ENCODE results near the gene REEP5. TPM values are rescaled to one million over a fixed set of nuclear protein-coding genes. Genes with fewer than 3 reads are reported as not detected.

REEP5 gene
- polyA plus RNA-seq, 1 of the 3 experiments (the other 2 are of a cell fraction) = 124 TPM

DNA sequence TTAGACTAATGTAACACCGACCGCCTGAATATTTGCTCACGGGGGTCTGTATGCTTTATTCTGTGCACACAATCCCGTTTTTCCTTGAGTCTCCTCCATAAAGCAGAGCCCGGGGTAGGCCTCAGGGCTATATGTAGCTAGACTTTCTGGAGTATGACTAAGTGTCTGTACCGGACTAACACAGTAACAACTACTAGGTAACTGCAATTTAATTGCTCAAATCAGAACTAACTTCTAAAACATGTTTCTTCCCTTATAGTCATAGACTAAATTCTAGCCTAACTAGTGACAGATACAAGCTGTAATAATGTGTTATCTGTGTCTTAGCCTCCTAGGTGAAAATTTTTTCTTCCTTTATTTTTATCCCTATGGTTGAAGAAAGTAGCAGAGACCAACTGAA, 2.1 kb downstream of the REEP5 start:
- Histone ChIP-seq H3K9ac (peak overlapping the region; percentile 96; the same call in 1 of the 2 replicates), H3K9me3 (no peaks in the 10 kb centered on the region), H3K27ac (ENCODE audit: low read depth in 2 of 2, low read length in 1 of 2) (no peak overlapping the region), H2AFZ (ENCODE audit: low read depth) (no peak overlapping the region), H3K79me2 (ENCODE audit: insufficient read depth) (peaks cover 52% of the 10 kb centered on the region), H3K4me3 (ENCODE audit: low read depth in 2 of 2, low read length in 1 of 2) (peak overlapping the region in 1 of 2 experiments; percentile 96; a peak in 2 of 4 replicates), H3K9me2 (no peaks in the 10 kb centered on the region), H3K4me1 (ENCODE audit: control insufficient read depth in 1 of 2, insufficient read depth in 2 of 2, low read depth in 1 of 2, low read length in 1 of 2) (peaks cover 13 to 15% of the 10 kb centered on the region in 2 experiments; a peak in 3 of 4 replicates), H3K27me3 (ENCODE audit: insufficient read depth) (no peaks in the 10 kb centered on the region), H3K36me3 (replicated peaks in 1 of 2; ENCODE audit: control insufficient read depth in 1 of 2, insufficient read depth in 2 of 2, low read length in 1 of 2) (peaks cover 38 to 39% of the 10 kb centered on the region in 2 experiments), H4K20me1 (ENCODE audit: insufficient read depth) (peaks cover 5% of the 10 kb centered on the region), H3K4me2 (peak overlapping the region; percentile 91), H3F3A (replicated peaks; ENCODE audit: insufficient read depth) (peaks cover 13% of the 10 kb centered on the region)
- no peak for DNase-seq
- TF ChIP-seq YY1 (IDR thresholded peaks at IDR 0.05; ENCODE audit: low read depth) (no peak), NFIC (IDR thresholded peaks at IDR 0.05; ENCODE audit: borderline replicate concordance) (no peak), GABPA (IDR thresholded peaks at IDR 0.05; ENCODE audit: low read depth) (no peak), FOSL2 (IDR thresholded peaks at IDR 0.05; ENCODE audit: borderline replicate concordance, low read depth) (no peak), SIN3A (IDR thresholded peaks at IDR 0.05; ENCODE audit: borderline replicate concordance, low read depth, low read length) (no peak), TCF12 (IDR thresholded peaks at IDR 0.05) (no peak)
- TF ChIP-seq, protein P1, sequence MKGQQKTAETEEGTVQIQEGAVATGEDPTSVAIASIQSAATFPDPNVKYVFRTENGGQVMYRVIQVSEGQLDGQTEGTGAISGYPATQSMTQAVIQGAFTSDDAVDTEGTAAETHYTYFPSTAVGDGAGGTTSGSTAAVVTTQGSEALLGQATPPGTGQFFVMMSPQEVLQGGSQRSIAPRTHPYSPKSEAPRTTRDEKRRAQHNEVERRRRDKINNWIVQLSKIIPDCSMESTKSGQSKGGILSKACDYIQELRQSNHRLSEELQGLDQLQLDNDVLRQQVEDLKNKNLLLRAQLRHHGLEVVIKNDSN (IDR thresholded peaks at IDR 0.05; ENCODE audit: borderline replicate concordance, low read depth) = no peak
- WGBS (ENCODE audit: low lambda C conversion rate) = 94% methylated on average over 6 of the region's 6 CpGs
- CTCF ChIA-PET = interaction anchor here (0.8 to 2.4 kb wide), 4 partner anchors 8 to 692 kb away, joined by 3 to 14 read pairs (median 5); no protein-coding TSS in a partner anchor
- POLR2A ChIA-PET = interaction anchor here (2.0 to 3.2 kb wide), 2 partner anchors 57 to 59 kb away, joined by 11 to 14 read pairs; partner anchors contain the start of genes DCP2 and SRP19

GRCh38 chr5:112918679-112919078, 3.3 kb downstream of the REEP5 start:
- H3K27ac ChIP-seq (ENCODE audit: low read depth in 2 of 2, low read length in 1 of 2) = no peak overlapping the region
- H2AFZ ChIP-seq (ENCODE audit: low read depth) = no peak overlapping the region
- H3F3A ChIP-seq (replicated peaks; ENCODE audit: insufficient read depth) = peaks cover 20% of the 10 kb centered on the region
- no peak overlapping the region for H3K9ac ChIP-seq
- no peak overlapping the region for H3K4me3 ChIP-seq (ENCODE audit: low read depth in 2 of 2, low read length in 1 of 2)
- no peaks in the 10 kb centered on the region for H3K9me3 ChIP-seq
- peaks cover 62% of the 10 kb centered on the region for H3K79me2 ChIP-seq (ENCODE audit: insufficient read depth)
- peaks cover 6% of the 10 kb centered on the region for H4K20me1 ChIP-seq (ENCODE audit: insufficient read depth)
- no peaks in the 10 kb centered on the region for H3K9me2 ChIP-seq
- H3K27me3 ChIP-seq (ENCODE audit: insufficient read depth) = no peaks in the 10 kb centered on the region
- CTCF ChIA-PET = interaction anchor here (0.6 kb wide), 1 partner anchor 345 kb away, joined by 3 read pairs; no protein-coding TSS in a partner anchor
- H3K4me2 ChIP-seq = 0 out of 2 replicates have a peak overlapping the region, but pooled peaks have one; percentile 12
- peaks cover 15 to 18% of the 10 kb centered on the region in 2 experiments; a peak in 3 of 4 replicates for H3K4me1 ChIP-seq (ENCODE audit: control insufficient read depth in 1 of 2, insufficient read depth in 2 of 2, low read depth in 1 of 2, low read length in 1 of 2)
- WGBS (ENCODE audit: low lambda C conversion rate) = 100% methylated on average over 1 of the region's 1 CpG
- no peak for TF ChIP-seq TEAD4 (IDR thresholded peaks at IDR 0.05; ENCODE audit: borderline replicate concordance, insufficient read depth)
- TF ChIP-seq RXRA (IDR thresholded peaks at IDR 0.05; ENCODE audit: borderline replicate concordance, low read depth) = no peak
- TF ChIP-seq ZBTB33 (IDR thresholded peaks at IDR 0.05; ENCODE audit: borderline replicate concordance, low read depth) = no peak
- TF ChIP-seq POLR2AphosphoS5 (IDR thresholded peaks at IDR 0.05; ENCODE audit: low read depth, low read length) = no peak
- TF ChIP-seq TCF12 (IDR thresholded peaks at IDR 0.05) = no peak
- TF ChIP-seq USF2 (IDR thresholded peaks at IDR 0.05; ENCODE audit: borderline replicate concordance, low read depth, low read length) = no peak
- TF ChIP-seq MXI1 (IDR thresholded peaks at IDR 0.05; ENCODE audit: low read depth, low read length) = no peak
- TF ChIP-seq, protein P1 (IDR thresholded peaks at IDR 0.05; ENCODE audit: borderline replicate concordance, low read depth) = no peak
- no peak for TF ChIP-seq EP300 (IDR thresholded peaks at IDR 0.05; ENCODE audit: borderline replicate concordance in 1 of 2, low read depth in 1 of 2, low read length in 1 of 2)
- no peak for TF ChIP-seq JUND (IDR thresholded peaks at IDR 0.05)
- TF ChIP-seq SMC3 (IDR thresholded peaks at IDR 0.05; ENCODE audit: low read depth, low read length) = no peak
- no peak for DNase-seq
- POLR2A ChIA-PET = interaction anchor here (1.0 kb wide), 1 partner anchor 58 kb away, joined by 4 read pairs; the partner anchor contains the start of gene DCP2
- peaks cover 38 to 41% of the 10 kb centered on the region in 2 experiments for H3K36me3 ChIP-seq (replicated peaks in 1 of 2; ENCODE audit: control insufficient read depth in 1 of 2, insufficient read depth in 2 of 2, low read length in 1 of 2)

All from SK-N-SH (cell line).